NB4 (cell line): ENCODE measurements around the gene BDNF.
"Not testable (repeated sequence)": the region's sequence is repeated elsewhere in the genome, so short reads cannot be mapped to it uniquely, and the experiment has no call there.

Experiments used
- CTCF ChIP-seq: IDR thresholded peaks from one replicate; pipeline ENCODE4 v1.5.1; 2012; ENCODE audit warnings: low read depth, low read length
- POLR2A ChIP-seq: IDR thresholded peaks from 2 replicates; pipeline ENCODE4 v1.6.1; 2011; ENCODE audit warnings: mild to moderate bottlenecking; ENCODE audit not compliant: insufficient read length; ENCODE audit errors: extremely low read depth

- not testable (repeated sequence) for TF ChIP-seq CTCF, POLR2A
Measured at GRCh38 chr11:27629023-27629422, 71.2 kb downstream of the BDNF start.
